Tibial nerve (tissue), 4 donors: ENCODE measurements around the gene FAM83F. TPM values are rescaled to one million over a fixed set of nuclear protein-coding genes. Genes with fewer than 3 reads are reported as not detected.

Experiments
- DNase-seq, 2 donors: peaks; one replicate each; pipeline ENCODE4 v3.0.0-alpha.2; 2019; ENCODE audit warnings: low spot score in 2 of 2
- H3K27ac ChIP-seq, 4 donors: fragments of 200-600 bp; sonication (generic) in 3 of 4; one replicate each; pipeline ENCODE4 v1.5.1; 2017 to 2019; ENCODE audit warnings: mild to moderate bottlenecking in 1 of 4
- H3K27me3 ChIP-seq, 2 donors: fragments of 200-600 bp; sonication (generic) in 1 of 2; one replicate each; pipeline versions ENCODE4 v1.5.1 to v1.6.0; 2017 to 2019
- H3K36me3 ChIP-seq, 3 donors: fragments of 200-600 bp; sonication (generic); one replicate each; pipeline ENCODE4 v1.5.1; 2018 to 2019
- H3K4me1 ChIP-seq, 4 donors: fragments of 200-600 bp; sonication (generic) in 3 of 4; one replicate each; pipeline ENCODE4 v1.5.1; 2017 to 2019
- H3K4me3 ChIP-seq, 4 donors: fragments of 200-600 bp; sonication (generic) in 3 of 4; one replicate each; pipeline ENCODE4 v1.5.1; 2017 to 2019; ENCODE audit warnings: mild to moderate bottlenecking in 1 of 4, moderate library complexity in 1 of 4
- H3K9me3 ChIP-seq, 4 donors: fragments of 200-600 bp; sonication (generic) in 3 of 4; one replicate each; pipeline ENCODE4 v1.5.1; 2017 to 2019
- EP300 ChIP-seq, 2 donors: sonication (generic); formaldehyde crosslinking; IDR thresholded peaks; one replicate each; pipeline ENCODE4 v1.6.1; 2017; ENCODE audit warnings: antibody characterized with exemption in 2 of 2, mild to moderate bottlenecking in 1 of 2
- POLR2A ChIP-seq, 2 donors: fragments of 450-650 bp; IDR thresholded peaks; one replicate each; pipeline ENCODE4 v1.6.1; 2017; ENCODE audit warnings: antibody characterized with exemption in 2 of 2, mild to moderate bottlenecking in 2 of 2, moderate library complexity in 2 of 2
- WGBS, 2 donors: methylation state at CpG; one replicate each; pipeline ENCODE4 v1.1.5; 2018; 5-methylcytosine and 5-hydroxymethylcytosine counted together
- total RNA-seq, 4 donors: library from RNA; depleted of rRNA; stranded (reverse); fragments of >200 nt; gene quantifications; one replicate each; pipeline ENCODE4 v1.1.0, GENCODE V29; 2016
- TF ChIP-seq, protein P1 (sequence below), 5 experiments: fragments of 200-600 bp in 3 of 5; fragments of 450-650 bp in 2 of 5; sonication (generic) in 3 of 5; IDR thresholded peaks; one replicate each; pipeline ENCODE4 v1.5.1; 2016 to 2019; ENCODE audit warnings: antibody characterized with exemption in 5 of 5, mild to moderate bottlenecking in 3 of 5, moderate library complexity in 2 of 5

FAM83F gene
- total RNA-seq, 4 donors from 2014 or later = 8.2 to 11.2 (median 9.8) TPM

- Histone ChIP-seq H3K36me3 (no peaks in the 10 kb centered on the region), H3K4me1 (peaks cover 0 to 51% (median 31%) of the 10 kb centered on the region in 4 donors), H3K4me3 (peak overlapping the region in 1 of 4 donors; percentile 31), H3K9me3 (no peaks in the 10 kb centered on the region), H3K27me3 (peaks cover 0 to 13% of the 10 kb centered on the region in 2 donors), H3K27ac (peak overlapping the region; percentile 4 to 97 (median 74))
- TF ChIP-seq POLR2A (IDR thresholded peaks at IDR 0.05) = no peak
- no peak for DNase-seq
- WGBS, 2 donors = 53 to 58% methylated on average over 14 to 15 of the region's 20 CpGs
Observed at GRCh38 chr22:39994041-39994565, 651 bp upstream of the FAM83F start.

- no peaks in the 10 kb centered on the region for H3K36me3 ChIP-seq
- WGBS, 2 donors = 56 to 63% methylated on average over 16 to 32 of the region's 35 CpGs
- H3K9me3 ChIP-seq = no peaks in the 10 kb centered on the region
- peaks cover 0 to 13% of the 10 kb centered on the region in 2 donors for H3K27me3 ChIP-seq
- peaks cover 0 to 65% (median 38%) of the 10 kb centered on the region in 4 donors for H3K4me1 ChIP-seq
- H3K27ac ChIP-seq = peak overlapping the region; percentile 87 to 97 (median 94)
- H3K4me3 ChIP-seq = peak overlapping the region; percentile 20 to 46 (median 36)
- TF ChIP-seq EP300 (IDR thresholded peaks at IDR 0.05) (no peak), POLR2A (IDR thresholded peaks at IDR 0.05) (no peak)
- TF ChIP-seq, protein P1, sequence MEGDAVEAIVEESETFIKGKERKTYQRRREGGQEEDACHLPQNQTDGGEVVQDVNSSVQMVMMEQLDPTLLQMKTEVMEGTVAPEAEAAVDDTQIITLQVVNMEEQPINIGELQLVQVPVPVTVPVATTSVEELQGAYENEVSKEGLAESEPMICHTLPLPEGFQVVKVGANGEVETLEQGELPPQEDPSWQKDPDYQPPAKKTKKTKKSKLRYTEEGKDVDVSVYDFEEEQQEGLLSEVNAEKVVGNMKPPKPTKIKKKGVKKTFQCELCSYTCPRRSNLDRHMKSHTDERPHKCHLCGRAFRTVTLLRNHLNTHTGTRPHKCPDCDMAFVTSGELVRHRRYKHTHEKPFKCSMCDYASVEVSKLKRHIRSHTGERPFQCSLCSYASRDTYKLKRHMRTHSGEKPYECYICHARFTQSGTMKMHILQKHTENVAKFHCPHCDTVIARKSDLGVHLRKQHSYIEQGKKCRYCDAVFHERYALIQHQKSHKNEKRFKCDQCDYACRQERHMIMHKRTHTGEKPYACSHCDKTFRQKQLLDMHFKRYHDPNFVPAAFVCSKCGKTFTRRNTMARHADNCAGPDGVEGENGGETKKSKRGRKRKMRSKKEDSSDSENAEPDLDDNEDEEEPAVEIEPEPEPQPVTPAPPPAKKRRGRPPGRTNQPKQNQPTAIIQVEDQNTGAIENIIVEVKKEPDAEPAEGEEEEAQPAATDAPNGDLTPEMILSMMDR (IDR thresholded peaks at IDR 0.05) = no peak
- DNase-seq = no peak
Observed at GRCh38 chr22:39995393-39996252, 869 bp downstream of the FAM83F start.

GRCh38 chr22:39996732-39997131 is 2.0 kb downstream of the FAM83F start:
- Histone ChIP-seq H3K36me3 (no peaks in the 10 kb centered on the region), H3K27ac (peak overlapping the region; percentile 87 to 97 (median 94)), H3K9me3 (no peaks in the 10 kb centered on the region), H3K4me1 (peaks cover 0 to 68% (median 42%) of the 10 kb centered on the region in 4 donors), H3K27me3 (peaks cover 0 to 13% of the 10 kb centered on the region in 2 donors), H3K4me3 (peak overlapping the region in 2 of 4 donors; percentile 4 to 46)
- WGBS, 2 donors = 29 to 38% methylated on average over 3 of the region's 3 CpGs
- TF ChIP-seq, protein P1 (IDR thresholded peaks at IDR 0.05) = no peak
- TF ChIP-seq POLR2A (IDR thresholded peaks at IDR 0.05) (no peak), EP300 (IDR thresholded peaks at IDR 0.05) (peak in 1 of 2 donors; percentile 86)
- no peak for DNase-seq

GRCh38 chr22:39997421-39997820 is 2.7 kb downstream of the FAM83F start:
- Histone ChIP-seq H3K4me1 (peaks cover 0 to 75% (median 44%) of the 10 kb centered on the region in 4 donors), H3K27me3 (peaks cover 0 to 13% of the 10 kb centered on the region in 2 donors), H3K36me3 (no peaks in the 10 kb centered on the region), H3K4me3 (no peak overlapping the region), H3K9me3 (no peaks in the 10 kb centered on the region), H3K27ac (peak overlapping the region; percentile 87 to 97 (median 94))
- no peak for DNase-seq
- TF ChIP-seq EP300 (IDR thresholded peaks at IDR 0.05) (no peak), POLR2A (IDR thresholded peaks at IDR 0.05) (no peak)
- TF ChIP-seq, protein P1 (IDR thresholded peaks at IDR 0.05) = no peak
- WGBS, 2 donors = 72% methylated on average over 3 of the region's 3 CpGs

DNA sequence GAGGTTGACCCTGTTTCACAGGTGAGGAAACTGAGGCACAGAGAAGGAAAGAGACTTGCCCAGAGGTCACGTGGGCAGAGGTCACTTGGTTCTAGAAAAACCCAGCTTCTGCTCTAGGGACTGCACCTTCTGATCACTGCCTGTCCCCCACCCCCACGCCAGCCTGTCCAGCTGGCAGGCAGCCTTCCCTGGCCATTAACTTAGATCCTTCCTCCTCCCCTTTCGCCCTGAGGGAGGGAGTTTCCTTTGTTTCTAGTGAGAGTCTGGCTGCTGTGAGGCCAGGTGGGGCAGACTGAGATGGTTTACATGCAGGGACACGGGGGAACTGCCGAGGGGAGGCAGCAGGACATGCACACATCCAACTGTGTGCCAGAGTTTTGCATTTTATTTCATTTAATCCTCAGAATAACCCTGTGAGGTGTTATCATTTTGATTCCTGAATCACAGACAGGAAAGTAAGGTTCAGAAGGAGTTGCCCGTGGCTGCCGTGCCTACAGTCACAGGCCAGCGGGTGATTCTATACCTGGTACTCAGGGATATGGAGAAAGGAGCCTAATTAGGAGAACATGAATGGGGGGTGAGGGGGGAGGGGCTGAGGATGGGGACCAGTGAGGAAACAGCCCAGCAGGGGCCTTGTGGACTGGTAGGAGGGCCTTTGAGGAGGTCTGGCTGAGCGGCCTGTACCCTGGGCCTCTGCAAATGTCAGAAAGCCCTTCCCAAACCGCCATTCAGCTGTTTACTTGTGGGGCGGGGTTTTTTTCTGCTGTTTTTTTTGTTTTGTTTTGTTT is 3.4 kb downstream of the FAM83F start:
- H3K4me1 ChIP-seq = peaks cover 0 to 82% (median 44%) of the 10 kb centered on the region in 4 donors
- no peak overlapping the region for H3K4me3 ChIP-seq
- no peaks in the 10 kb centered on the region for H3K36me3 ChIP-seq
- peak in 1 of 2 donors; percentile 66 for TF ChIP-seq EP300 (IDR thresholded peaks at IDR 0.05)
- TF ChIP-seq, protein P1 (IDR thresholded peaks at IDR 0.05) = no peak
- WGBS, 2 donors = 53 to 60% methylated on average over 11 of the region's 11 CpGs
- no peaks in the 10 kb centered on the region for H3K9me3 ChIP-seq
- DNase-seq = no peak
- peaks cover 0 to 13% of the 10 kb centered on the region in 2 donors for H3K27me3 ChIP-seq
- peak overlapping the region; percentile 87 to 97 (median 94) for H3K27ac ChIP-seq
